K562 (cell line): Measurements from ENCODE around the gene GRIP1.

Experiments used
- CREB1 ChIP-seq, 2 experiments: sonication (generic) in 1 of 2; formaldehyde crosslinking in 1 of 2; IDR thresholded peaks; 2 replicates each; pipeline versions ENCODE4 v1.6.1 to v1.8.0; 2012 to 2022; ENCODE audit warnings: inconsistent platforms in 1 of 2, mild to moderate bottlenecking in 1 of 2, missing genetic modification reagents in 1 of 2, moderate library complexity in 1 of 2
- HDGF ChIP-seq: fragments of 450-650 bp; IDR thresholded peaks from 2 replicates; pipeline ENCODE4 v1.6.1; 2016

DNA sequence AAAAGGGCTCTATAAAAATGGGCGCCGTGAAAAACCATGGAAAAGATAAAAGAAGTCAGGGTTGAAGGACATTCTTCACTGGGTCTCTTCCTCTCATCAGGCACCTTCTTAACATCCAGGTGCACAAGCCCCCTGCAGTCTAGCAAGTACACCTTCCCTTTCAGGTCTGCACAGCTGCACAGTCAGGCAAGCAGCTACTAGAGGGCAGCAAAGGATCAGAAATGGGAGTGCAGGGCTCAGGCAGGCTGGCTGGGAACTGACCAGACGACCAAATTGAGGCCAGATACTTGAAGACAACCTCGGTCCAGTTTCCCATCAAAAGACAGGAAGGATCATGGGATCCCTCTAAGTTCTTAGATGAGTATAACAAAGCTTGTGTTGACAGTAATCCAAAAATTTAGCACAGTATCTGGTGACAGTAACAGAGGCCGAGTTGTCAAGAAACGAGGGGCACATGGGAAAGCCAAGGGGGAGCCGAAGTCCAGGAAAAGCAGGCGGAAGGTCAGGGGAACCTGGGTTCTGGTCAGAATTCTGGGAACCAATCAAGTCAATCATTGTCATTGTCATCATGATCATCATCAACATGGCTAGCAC is 10.1 kb upstream of the GRIP1 start:
- TF ChIP-seq CREB1 (IDR thresholded peaks at IDR 0.05): no peak
- TF ChIP-seq CREB1 (CRISPR knock-in tag; IDR thresholded peaks at IDR 0.05): no peak
- TF ChIP-seq HDGF: no peak
